ENCODE data around the gene EDIL3. TPM values are rescaled to one million over a fixed set of nuclear protein-coding genes. Genes with fewer than 3 reads are reported as not detected.

Gene EDIL3
- total and polyA plus RNA-seq, 4 donors, result 8.3 to 66.0 (median 11.0) TPM

- peaks cover 0 to 5% (median 0%) of the 10 kb centered on the region in 5 donors for H3K4me1 ChIP-seq (ENCODE audit: control insufficient read depth in 5 of 5, insufficient read depth in 5 of 5, low read length in 5 of 5)
- no peaks in the 10 kb centered on the region for H3K27me3 ChIP-seq (ENCODE audit: control insufficient read depth in 3 of 3, insufficient read depth in 3 of 3, low read length in 2 of 3)
- no peak overlapping the region for H3K27ac ChIP-seq (ENCODE audit: low read depth in 1 of 2, low read length in 1 of 2)
- H3K9me3 ChIP-seq (ENCODE audit: control insufficient read depth in 4 of 4, insufficient read depth in 3 of 4, low read length in 3 of 4), result no peaks in the 10 kb centered on the region
- H3K4me3 ChIP-seq, result no peak overlapping the region
- TF ChIP-seq CTCF (IDR thresholded peaks at IDR 0.05; ENCODE audit: control extremely low read depth, extremely low read depth), result no peak
- no peak overlapping the region for H3K9ac ChIP-seq (ENCODE audit: insufficient read depth in 1 of 2, low read length in 2 of 2)
- ATAC-seq (ENCODE audit: insufficient read depth, low FRiP score) (no peak), DNase-seq (no peak)
- H3K36me3 ChIP-seq (ENCODE audit: control insufficient read depth in 4 of 4, insufficient read depth in 4 of 4, low read length in 4 of 4), result no peaks in the 10 kb centered on the region
Measured at GRCh38 chr5:84286662-84287061, 98.0 kb downstream of the EDIL3 start.

GRCh38 chr5:84285641-84286637 lies 98.7 kb downstream of the EDIL3 start:
- Histone ChIP-seq H3K4me1 (ENCODE audit: control insufficient read depth in 5 of 5, insufficient read depth in 5 of 5, low read length in 5 of 5) (peaks cover 0 to 5% (median 0%) of the 10 kb centered on the region in 5 donors), H3K9me3 (ENCODE audit: control insufficient read depth in 4 of 4, insufficient read depth in 3 of 4, low read length in 3 of 4) (no peaks in the 10 kb centered on the region), H3K27me3 (ENCODE audit: control insufficient read depth in 3 of 3, insufficient read depth in 3 of 3, low read length in 2 of 3) (no peaks in the 10 kb centered on the region), H3K36me3 (ENCODE audit: control insufficient read depth in 4 of 4, insufficient read depth in 4 of 4, low read length in 4 of 4) (no peaks in the 10 kb centered on the region), H3K9ac (ENCODE audit: insufficient read depth in 1 of 2, low read length in 2 of 2) (no peak overlapping the region), H3K4me3 (no peak overlapping the region), H3K27ac (ENCODE audit: low read depth in 1 of 2, low read length in 1 of 2) (no peak overlapping the region)
- DNase-seq (no peak), ATAC-seq (ENCODE audit: insufficient read depth, low FRiP score) (no peak)
- TF ChIP-seq CTCF (IDR thresholded peaks at IDR 0.05; ENCODE audit: control extremely low read depth, extremely low read depth), result no peak
- 84 to 89% methylated on average over 8 of the region's 8 CpGs for WGBS, 2 donors

GRCh38 chr5:84281383-84281782 lies 103.3 kb downstream of the EDIL3 start:
- Histone ChIP-seq H3K4me3 (no peak overlapping the region), H3K36me3 (ENCODE audit: control insufficient read depth in 4 of 4, insufficient read depth in 4 of 4, low read length in 4 of 4) (no peaks in the 10 kb centered on the region), H3K9ac (ENCODE audit: insufficient read depth in 1 of 2, low read length in 2 of 2) (no peak overlapping the region), H3K9me3 (ENCODE audit: control insufficient read depth in 4 of 4, insufficient read depth in 3 of 4, low read length in 3 of 4) (no peaks in the 10 kb centered on the region), H3K27ac (ENCODE audit: low read depth in 1 of 2, low read length in 1 of 2) (no peak overlapping the region), H3K4me1 (ENCODE audit: control insufficient read depth in 5 of 5, insufficient read depth in 5 of 5, low read length in 5 of 5) (no peaks in the 10 kb centered on the region), H3K27me3 (ENCODE audit: control insufficient read depth in 3 of 3, insufficient read depth in 3 of 3, low read length in 2 of 3) (no peaks in the 10 kb centered on the region)
- no peak for TF ChIP-seq CTCF (IDR thresholded peaks at IDR 0.05; ENCODE audit: control extremely low read depth, extremely low read depth)
- ATAC-seq (ENCODE audit: insufficient read depth, low FRiP score), result no peak
- DNase-seq, result no peak

Measured in lung (tissue), 12 donors.